IMR-90 (cell line): ENCODE measurements around the gene SVEP1.
"Not testable (repeated sequence)": the region's sequence is repeated elsewhere in the genome, so short reads cannot be mapped to it uniquely, and the experiment has no call there.

Experiments
- MAFK ChIP-seq: IDR thresholded peaks from 2 replicates; pipeline ENCODE4 v1.6.1; 2012; ENCODE audit warnings: low read depth, low read length, improper control_type of control experiment
- TF ChIP-seq, protein P1 (sequence below): conservative IDR thresholded peaks from 2 replicates; pipeline ENCODE4 v1.5.1; 2012; ENCODE audit warnings: mild to moderate bottlenecking, low read depth, low read length, improper control_type of control experiment

DNA sequence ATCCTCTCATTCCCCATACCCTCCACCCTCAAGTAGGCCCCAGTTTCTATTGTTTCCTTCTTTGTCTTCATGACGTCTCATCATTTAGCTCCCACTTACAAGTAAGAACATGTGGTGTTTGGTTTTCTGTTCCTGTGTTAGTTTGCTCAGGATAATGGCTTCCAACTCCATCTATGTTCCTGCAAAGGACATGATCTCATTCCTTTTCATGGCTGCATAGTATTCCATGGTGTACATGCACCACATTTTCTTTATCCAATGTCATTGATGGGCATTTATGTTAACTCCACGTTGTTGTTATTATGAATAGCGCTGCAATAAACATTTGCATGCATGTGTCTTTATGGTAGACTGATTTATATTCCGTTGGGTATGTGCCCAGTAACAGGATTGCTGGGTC, 45.4 kb downstream of the SVEP1 start:
- TF ChIP-seq MAFK, result not testable (repeated sequence)
- TF ChIP-seq, protein P1, sequence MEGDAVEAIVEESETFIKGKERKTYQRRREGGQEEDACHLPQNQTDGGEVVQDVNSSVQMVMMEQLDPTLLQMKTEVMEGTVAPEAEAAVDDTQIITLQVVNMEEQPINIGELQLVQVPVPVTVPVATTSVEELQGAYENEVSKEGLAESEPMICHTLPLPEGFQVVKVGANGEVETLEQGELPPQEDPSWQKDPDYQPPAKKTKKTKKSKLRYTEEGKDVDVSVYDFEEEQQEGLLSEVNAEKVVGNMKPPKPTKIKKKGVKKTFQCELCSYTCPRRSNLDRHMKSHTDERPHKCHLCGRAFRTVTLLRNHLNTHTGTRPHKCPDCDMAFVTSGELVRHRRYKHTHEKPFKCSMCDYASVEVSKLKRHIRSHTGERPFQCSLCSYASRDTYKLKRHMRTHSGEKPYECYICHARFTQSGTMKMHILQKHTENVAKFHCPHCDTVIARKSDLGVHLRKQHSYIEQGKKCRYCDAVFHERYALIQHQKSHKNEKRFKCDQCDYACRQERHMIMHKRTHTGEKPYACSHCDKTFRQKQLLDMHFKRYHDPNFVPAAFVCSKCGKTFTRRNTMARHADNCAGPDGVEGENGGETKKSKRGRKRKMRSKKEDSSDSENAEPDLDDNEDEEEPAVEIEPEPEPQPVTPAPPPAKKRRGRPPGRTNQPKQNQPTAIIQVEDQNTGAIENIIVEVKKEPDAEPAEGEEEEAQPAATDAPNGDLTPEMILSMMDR, result not testable (repeated sequence)
